HG03354 (cell line): ENCODE data around the gene ADPRHL1.
"Not testable (repeated sequence)": the region's sequence is repeated elsewhere in the genome, so short reads cannot be mapped to it uniquely, and the experiment has no call there.

ENCODE experiments used
- ATAC-seq: cut with Tn5 transposase; IDR thresholded peaks from one replicate; pipeline ENCODE4 v1.9.1; 2021; ENCODE audit warnings: mild to moderate bottlenecking; ENCODE audit not compliant: unreplicated experiment, poor library complexity, severe bottlenecking

The ADPRHL1 gene

GRCh38 chr13:113483081-113483480, 29.8 kb upstream of the ADPRHL1 start:
- no peak for ATAC-seq

GRCh38 chr13:113479179-113479578, 25.9 kb upstream of the ADPRHL1 start:
- ATAC-seq: no peak

DNA sequence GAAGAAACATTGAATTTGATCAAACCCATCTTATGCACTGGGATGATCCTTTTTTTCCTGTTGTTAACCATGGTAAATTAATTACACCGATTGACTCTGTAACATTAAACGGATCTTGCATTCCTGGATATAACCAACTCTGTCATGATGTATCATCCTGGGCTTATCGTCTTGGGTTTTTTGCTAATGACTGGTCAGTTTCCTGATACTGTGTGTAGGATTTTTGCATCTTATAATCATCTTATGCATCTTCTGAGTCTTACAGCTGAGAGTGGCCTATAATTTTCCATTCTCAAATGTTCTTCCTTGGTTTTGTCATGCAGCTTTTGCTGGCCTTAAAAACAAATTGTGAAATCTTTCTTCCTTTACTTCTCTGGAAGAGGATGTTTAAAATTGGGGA, 24.4 kb upstream of the ADPRHL1 start:
- no peak for ATAC-seq

- ATAC-seq: no peak
Observed at GRCh38 chr13:113476811-113477210, 23.5 kb upstream of the ADPRHL1 start.

DNA sequence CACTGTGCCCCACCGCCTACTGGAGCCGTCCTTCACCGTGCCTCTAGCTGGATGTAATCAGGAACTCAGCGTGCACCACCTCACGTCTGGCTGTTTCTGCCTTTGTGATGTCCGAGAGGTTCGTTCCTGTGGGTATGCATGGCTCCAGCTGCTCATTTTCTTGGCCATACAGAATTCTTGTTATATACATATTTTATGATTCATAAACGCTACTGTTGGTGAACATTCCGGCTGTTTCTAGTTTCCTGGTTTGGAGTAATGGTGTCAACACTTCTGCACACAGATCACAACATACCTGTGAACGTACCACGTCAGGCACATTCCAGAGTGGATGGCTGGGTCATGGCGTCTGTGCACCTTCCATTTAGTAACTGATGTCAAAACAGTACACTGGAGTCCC, 22.6 kb upstream of the ADPRHL1 start:
- no peak for ATAC-seq

- no peak for ATAC-seq
Observed at GRCh38 chr13:113475280-113475679, 22.0 kb upstream of the ADPRHL1 start.

- ATAC-seq: no peak
Observed at GRCh38 chr13:113474179-113474578, 20.9 kb upstream of the ADPRHL1 start.

DNA sequence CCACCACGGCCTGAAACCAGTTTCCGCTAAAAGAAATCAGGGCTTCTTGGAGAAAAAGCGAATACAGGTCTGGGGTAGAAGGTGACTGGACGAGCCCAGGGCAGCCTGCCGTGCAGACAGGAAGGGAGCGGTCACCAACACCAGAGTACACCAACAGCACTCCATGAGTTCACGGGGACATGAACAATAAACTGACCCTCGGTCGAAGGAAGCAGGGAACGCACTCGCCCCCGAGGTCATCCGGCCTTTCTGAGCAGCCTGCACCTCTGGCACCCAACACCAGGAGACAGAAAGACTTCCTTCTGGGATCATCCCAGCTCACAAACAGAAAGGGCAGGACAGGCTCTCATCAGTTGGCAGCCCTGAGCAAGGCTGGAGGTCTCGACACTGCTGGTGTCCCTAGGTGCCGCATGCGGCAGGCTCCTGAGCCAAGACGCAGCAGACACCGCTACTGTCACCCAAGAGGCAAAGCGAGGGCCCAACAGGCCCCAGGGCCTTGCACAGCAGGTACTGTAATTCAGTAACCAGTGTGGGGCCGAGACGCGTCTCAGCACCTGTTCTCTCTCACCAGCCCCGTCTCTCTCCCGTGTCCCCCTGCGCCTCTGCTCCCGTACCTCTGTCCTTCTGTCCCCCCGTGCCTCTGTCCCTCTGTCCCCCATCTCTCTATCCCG, 19.2 kb upstream of the ADPRHL1 start:
- no peak for ATAC-seq

GRCh38 chr13:113471844-113472243, 18.6 kb upstream of the ADPRHL1 start:
- no peak for ATAC-seq

DNA sequence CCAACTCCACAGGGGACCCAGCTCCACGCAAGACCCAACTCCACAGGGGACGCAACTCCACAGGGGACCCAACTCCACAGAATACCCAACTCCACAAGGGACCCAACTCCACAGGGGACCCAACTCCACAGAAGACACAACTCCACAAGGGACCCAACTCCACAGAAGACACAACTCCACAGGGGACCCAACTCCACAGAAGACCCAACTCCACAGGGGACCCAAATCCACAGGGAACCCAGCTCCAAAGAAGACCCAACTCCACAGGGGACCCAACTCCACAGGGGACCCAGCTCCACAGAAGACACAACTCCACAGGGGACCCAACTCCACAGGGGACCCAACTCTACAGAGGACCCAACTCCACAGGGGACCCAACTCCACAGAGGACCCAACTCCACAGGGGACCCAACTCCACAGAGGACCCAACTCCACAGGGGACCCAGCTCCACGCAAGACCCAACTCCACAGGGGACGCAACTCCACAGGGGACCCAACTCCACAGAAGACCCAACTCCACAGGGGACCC, 17.4 kb upstream of the ADPRHL1 start:
- not testable (repeated sequence) for ATAC-seq

DNA sequence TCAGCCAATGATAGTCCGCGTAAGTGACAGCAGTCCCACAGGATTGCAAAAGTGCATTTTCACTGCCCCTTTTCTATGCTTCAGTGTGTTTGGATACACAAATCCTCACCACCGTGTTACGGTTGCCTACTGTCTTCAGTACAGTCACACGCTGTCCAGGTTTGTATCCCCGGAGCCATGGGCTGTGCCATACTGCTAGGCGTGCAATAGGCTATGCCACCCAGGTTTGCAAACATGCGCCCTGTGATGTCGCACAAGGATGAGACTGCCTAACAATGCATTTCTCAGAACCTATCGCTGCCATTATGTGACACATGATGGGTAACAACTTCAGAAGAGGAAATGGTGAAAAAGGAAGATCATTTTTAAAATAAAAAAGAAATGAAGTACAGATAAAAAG, 16.8 kb upstream of the ADPRHL1 start:
- no peak for ATAC-seq

- ATAC-seq: no peak
Observed at GRCh38 chr13:113469582-113469981, 16.3 kb upstream of the ADPRHL1 start.

DNA sequence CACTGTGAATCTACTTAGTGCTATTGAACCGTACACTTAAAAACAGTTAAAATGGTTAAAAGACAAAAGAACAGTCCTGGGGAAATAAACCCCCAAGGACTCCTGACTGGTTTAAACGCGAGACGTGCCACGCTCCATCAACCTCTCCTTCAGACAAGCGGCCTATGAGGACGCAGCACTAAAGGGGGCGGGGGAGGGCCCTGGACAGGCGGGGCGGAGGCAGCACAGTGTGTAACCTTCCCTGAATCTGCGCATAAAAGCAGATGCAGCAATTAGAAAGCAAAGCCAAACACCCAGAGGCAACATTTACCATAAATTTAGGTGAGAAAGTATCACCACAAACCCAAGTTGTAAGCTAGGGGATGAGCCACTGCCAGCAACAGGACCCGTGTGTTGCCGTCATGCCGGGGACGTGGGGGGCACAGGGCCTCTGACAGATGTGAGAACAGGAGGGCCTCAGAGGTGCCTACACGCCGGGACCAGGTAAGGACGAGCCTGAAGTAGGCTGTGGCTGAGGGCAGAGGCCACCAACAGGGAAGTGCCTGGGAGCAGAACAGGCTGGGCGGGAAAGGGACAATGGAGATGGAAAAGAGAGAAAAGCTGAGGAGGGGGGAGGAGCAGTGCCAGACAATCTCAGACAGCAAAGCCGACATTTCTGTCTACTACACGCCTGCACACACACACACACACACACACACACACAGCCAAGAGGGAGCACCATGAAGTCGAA, 15.3 kb upstream of the ADPRHL1 start:
- ATAC-seq: no peak

- ATAC-seq: no peak
Observed at GRCh38 chr13:113468029-113468428, 14.7 kb upstream of the ADPRHL1 start.

GRCh38 chr13:113466383-113466782, 13.1 kb upstream of the ADPRHL1 start:
- no peak for ATAC-seq

- ATAC-seq: no peak
Observed at GRCh38 chr13:113465300-113465699, 12.0 kb upstream of the ADPRHL1 start.

GRCh38 chr13:113464476-113464875, 11.2 kb upstream of the ADPRHL1 start:
- no peak for ATAC-seq

- ATAC-seq: no peak
Observed at GRCh38 chr13:113461022-113461751, 7.9 kb upstream of the ADPRHL1 start.

DNA sequence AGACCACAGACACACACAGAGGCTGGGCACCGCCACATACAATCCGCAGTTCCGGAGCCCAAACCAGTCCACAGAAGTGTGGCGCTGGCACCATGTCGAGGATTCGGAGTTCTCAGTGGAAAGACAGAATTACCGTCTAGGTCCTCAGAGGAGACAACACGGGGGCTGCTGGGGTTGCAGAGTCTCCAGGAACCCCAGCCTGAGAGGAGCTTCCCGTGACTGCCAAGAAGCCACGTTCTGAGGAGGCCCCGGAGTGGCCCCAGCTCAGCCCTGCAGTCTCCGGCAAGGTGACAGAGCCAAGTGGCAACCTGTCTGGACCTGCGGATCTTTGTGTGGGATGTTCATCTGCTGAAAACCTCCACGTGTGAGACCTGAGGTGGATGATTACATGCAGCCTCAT, 7.3 kb upstream of the ADPRHL1 start:
- no peak for ATAC-seq

DNA sequence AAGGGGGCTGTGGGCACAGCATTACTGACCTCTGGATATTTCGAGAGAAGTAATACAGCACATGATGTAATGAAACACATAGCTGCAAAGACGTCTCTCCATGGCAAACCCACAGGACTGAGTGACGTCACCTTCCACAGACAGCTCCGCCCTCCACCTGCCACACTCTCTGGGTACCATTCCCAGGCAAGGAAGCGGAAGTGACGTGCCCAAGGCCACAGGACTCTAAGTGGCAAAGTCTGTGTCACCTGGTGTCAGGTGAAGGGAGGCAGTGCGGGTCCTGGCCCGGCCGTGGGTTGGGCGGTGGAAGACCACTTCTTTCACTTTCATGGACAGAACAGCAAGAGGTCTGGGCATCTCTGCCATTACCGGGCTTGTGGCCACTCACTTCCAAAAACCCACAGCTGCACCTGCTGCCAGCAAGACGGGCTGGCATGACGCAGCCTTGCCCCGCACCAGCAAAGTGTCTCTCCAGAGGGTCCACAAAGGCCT, 6.8 kb upstream of the ADPRHL1 start:
- no peak for ATAC-seq
